ENCODE data around the gene FAIM2. TPM values are rescaled to one million over a fixed set of nuclear protein-coding genes. Genes with fewer than 3 reads are reported as not detected.

FAIM2 gene
- total RNA-seq, 1 experiment from 2014 or later: not detected

- DNase-seq: no peak
- no peaks in the 10 kb centered on the region for H3K27me3 ChIP-seq (ENCODE audit: control insufficient read depth, insufficient read depth, low read length)
- H3K4me3 ChIP-seq (ENCODE audit: insufficient read depth, low read depth, low read length): no peak overlapping the region
- H3K36me3 ChIP-seq (replicated peaks; ENCODE audit: control insufficient read depth, insufficient read depth, low read length): no peaks in the 10 kb centered on the region
These were observed 25.9 kb upstream of the FAIM2 start for GRCh38 chr12:49929581-49929980.

- Histone ChIP-seq H3K27me3 (ENCODE audit: control insufficient read depth, insufficient read depth, low read length) (no peaks in the 10 kb centered on the region), H3K4me3 (ENCODE audit: insufficient read depth, low read depth, low read length) (no peak overlapping the region), H3K36me3 (replicated peaks; ENCODE audit: control insufficient read depth, insufficient read depth, low read length) (no peaks in the 10 kb centered on the region)
- DNase-seq: no peak
These were observed 24.8 kb upstream of the FAIM2 start for GRCh38 chr12:49928471-49928870.

- DNase-seq: no peak
- H3K36me3 ChIP-seq (replicated peaks; ENCODE audit: control insufficient read depth, insufficient read depth, low read length): no peaks in the 10 kb centered on the region
- no peak overlapping the region for H3K4me3 ChIP-seq (ENCODE audit: insufficient read depth, low read depth, low read length)
- H3K27me3 ChIP-seq (ENCODE audit: control insufficient read depth, insufficient read depth, low read length): no peaks in the 10 kb centered on the region
These were observed 21.9 kb upstream of the FAIM2 start for GRCh38 chr12:49925433-49926204.

- no peaks in the 10 kb centered on the region for H3K27me3 ChIP-seq (ENCODE audit: control insufficient read depth, insufficient read depth, low read length)
- H3K36me3 ChIP-seq (replicated peaks; ENCODE audit: control insufficient read depth, insufficient read depth, low read length): no peaks in the 10 kb centered on the region
- no peak overlapping the region for H3K4me3 ChIP-seq (ENCODE audit: insufficient read depth, low read depth, low read length)
- DNase-seq: no peak
These were observed 21.0 kb upstream of the FAIM2 start for GRCh38 chr12:49924628-49925246.

- Histone ChIP-seq H3K27me3 (ENCODE audit: control insufficient read depth, insufficient read depth, low read length) (no peaks in the 10 kb centered on the region), H3K4me3 (ENCODE audit: insufficient read depth, low read depth, low read length) (no peak overlapping the region), H3K36me3 (replicated peaks; ENCODE audit: control insufficient read depth, insufficient read depth, low read length) (no peaks in the 10 kb centered on the region)
- no peak for DNase-seq
These were observed 20.3 kb upstream of the FAIM2 start for GRCh38 chr12:49923880-49924556.

GRCh38 chr12:49923035-49923644 lies 19.4 kb upstream of the FAIM2 start:
- no peak for DNase-seq
- Histone ChIP-seq H3K36me3 (replicated peaks; ENCODE audit: control insufficient read depth, insufficient read depth, low read length) (no peaks in the 10 kb centered on the region), H3K27me3 (ENCODE audit: control insufficient read depth, insufficient read depth, low read length) (no peaks in the 10 kb centered on the region), H3K4me3 (ENCODE audit: insufficient read depth, low read depth, low read length) (no peak overlapping the region)

GRCh38 chr12:49922349-49923034 lies 18.8 kb upstream of the FAIM2 start:
- Histone ChIP-seq H3K27me3 (ENCODE audit: control insufficient read depth, insufficient read depth, low read length) (no peaks in the 10 kb centered on the region), H3K4me3 (ENCODE audit: insufficient read depth, low read depth, low read length) (no peak overlapping the region), H3K36me3 (replicated peaks; ENCODE audit: control insufficient read depth, insufficient read depth, low read length) (no peaks in the 10 kb centered on the region)
- DNase-seq: no peak

- Histone ChIP-seq H3K36me3 (replicated peaks; ENCODE audit: control insufficient read depth, insufficient read depth, low read length) (no peaks in the 10 kb centered on the region), H3K4me3 (ENCODE audit: insufficient read depth, low read depth, low read length) (no peak overlapping the region), H3K27me3 (ENCODE audit: control insufficient read depth, insufficient read depth, low read length) (no peaks in the 10 kb centered on the region)
- no peak for DNase-seq
These were observed 18.2 kb upstream of the FAIM2 start for GRCh38 chr12:49921936-49922335.

GRCh38 chr12:49921299-49921698 lies 17.6 kb upstream of the FAIM2 start:
- DNase-seq: no peak
- no peaks in the 10 kb centered on the region for H3K27me3 ChIP-seq (ENCODE audit: control insufficient read depth, insufficient read depth, low read length)
- H3K4me3 ChIP-seq (ENCODE audit: insufficient read depth, low read depth, low read length): no peak overlapping the region
- H3K36me3 ChIP-seq (replicated peaks; ENCODE audit: control insufficient read depth, insufficient read depth, low read length): no peaks in the 10 kb centered on the region

GRCh38 chr12:49920915-49921286 lies 17.2 kb upstream of the FAIM2 start:
- no peak for DNase-seq
- no peaks in the 10 kb centered on the region for H3K27me3 ChIP-seq (ENCODE audit: control insufficient read depth, insufficient read depth, low read length)
- no peak overlapping the region for H3K4me3 ChIP-seq (ENCODE audit: insufficient read depth, low read depth, low read length)
- H3K36me3 ChIP-seq (replicated peaks; ENCODE audit: control insufficient read depth, insufficient read depth, low read length): no peaks in the 10 kb centered on the region

- DNase-seq: no peak
- Histone ChIP-seq H3K36me3 (replicated peaks; ENCODE audit: control insufficient read depth, insufficient read depth, low read length) (no peaks in the 10 kb centered on the region), H3K27me3 (ENCODE audit: control insufficient read depth, insufficient read depth, low read length) (no peaks in the 10 kb centered on the region), H3K4me3 (ENCODE audit: insufficient read depth, low read depth, low read length) (no peak overlapping the region)
These were observed 16.7 kb upstream of the FAIM2 start for GRCh38 chr12:49920241-49920914.

- no peak for DNase-seq
- H3K36me3 ChIP-seq (replicated peaks; ENCODE audit: control insufficient read depth, insufficient read depth, low read length): no peaks in the 10 kb centered on the region
- H3K4me3 ChIP-seq (ENCODE audit: insufficient read depth, low read depth, low read length): no peak overlapping the region
- H3K27me3 ChIP-seq (ENCODE audit: control insufficient read depth, insufficient read depth, low read length): no peaks in the 10 kb centered on the region
These were observed 14.1 kb upstream of the FAIM2 start for GRCh38 chr12:49917788-49918173.

- DNase-seq: no peak
- H3K27me3 ChIP-seq (ENCODE audit: control insufficient read depth, insufficient read depth, low read length): no peaks in the 10 kb centered on the region
- no peaks in the 10 kb centered on the region for H3K36me3 ChIP-seq (replicated peaks; ENCODE audit: control insufficient read depth, insufficient read depth, low read length)
- no peak overlapping the region for H3K4me3 ChIP-seq (ENCODE audit: insufficient read depth, low read depth, low read length)
These were observed 13.6 kb upstream of the FAIM2 start for GRCh38 chr12:49917166-49917787.
